DMS153 treated with DMSO at 0.1 percent for 48 hours (cell line): ENCODE results near the gene SLC39A9.
"Not testable (repeated sequence)": the region's sequence is repeated elsewhere in the genome, so short reads cannot be mapped to it uniquely, and the experiment has no call there.

ENCODE experiments used
- DNase-seq: peaks from one replicate; lab custom pipeline; 2025; ENCODE audit not compliant: unreplicated experiment; lab: John Stamatoyannopoulos, UW

Gene SLC39A9

GRCh38 chr14:69498286-69498685 is 99.8 kb downstream of the SLC39A9 start:
- DNase-seq: not testable (repeated sequence)

GRCh38 chr14:69499436-69499835 is 100.9 kb downstream of the SLC39A9 start:
- no peak for DNase-seq

- DNase-seq: no peak
Measured at GRCh38 chr14:69500096-69500495, 101.6 kb downstream of the SLC39A9 start.

GRCh38 chr14:69500736-69501135 is 102.2 kb downstream of the SLC39A9 start:
- DNase-seq: no peak

GRCh38 chr14:69501423-69501838 is 102.9 kb downstream of the SLC39A9 start:
- DNase-seq: no peak

- DNase-seq: no peak
Measured at GRCh38 chr14:69504775-69505174, 106.3 kb downstream of the SLC39A9 start.

- DNase-seq: no peak
Measured at GRCh38 chr14:69505338-69506240, 107.1 kb downstream of the SLC39A9 start.

GRCh38 chr14:69506241-69506595 is 107.7 kb downstream of the SLC39A9 start:
- DNase-seq: no peak
